ENCODE results near the gene COX7A2L.
"Not testable (repeated sequence)": the region's sequence is repeated elsewhere in the genome, so short reads cannot be mapped to it uniquely, and the experiment has no call there.

Gene COX7A2L

GRCh38 chr2:42367835-42368234, 6.8 kb upstream of the COX7A2L start:
- peak; percentile 30 for DNase-seq (ENCODE audit: low spot score)

GRCh38 chr2:42366411-42366810, 5.4 kb upstream of the COX7A2L start:
- DNase-seq (ENCODE audit: low spot score), result no peak

- DNase-seq (ENCODE audit: low spot score), result no peak
Measured at GRCh38 chr2:42364658-42365057, 3.6 kb upstream of the COX7A2L start.

- no peak for DNase-seq (ENCODE audit: low spot score)
Measured at GRCh38 chr2:42363413-42363812, 2.4 kb upstream of the COX7A2L start.

GRCh38 chr2:42361728-42362283, 789 bp upstream of the COX7A2L start:
- no peak for DNase-seq (ENCODE audit: low spot score)

GRCh38 chr2:42360493-42360889, 526 bp downstream of the COX7A2L start:
- DNase-seq (ENCODE audit: low spot score), result no peak

- peak; percentile 29 for DNase-seq (ENCODE audit: low spot score)
Measured at GRCh38 chr2:42359965-42360483, 993 bp downstream of the COX7A2L start.

- no peak for DNase-seq (ENCODE audit: low spot score)
Measured at GRCh38 chr2:42359304-42359964, 1.6 kb downstream of the COX7A2L start.

- no peak for DNase-seq (ENCODE audit: low spot score)
Measured at GRCh38 chr2:42353792-42354429, 7.1 kb downstream of the COX7A2L start.

GRCh38 chr2:42351864-42352263, 9.2 kb downstream of the COX7A2L start:
- DNase-seq (ENCODE audit: low spot score), result no peak

GRCh38 chr2:42350434-42351063, 10.5 kb downstream of the COX7A2L start:
- no peak for DNase-seq (ENCODE audit: low spot score)

GRCh38 chr2:42348113-42348805, 12.8 kb downstream of the COX7A2L start:
- DNase-seq (ENCODE audit: low spot score), result no peak

GRCh38 chr2:42347518-42347917, 13.5 kb downstream of the COX7A2L start:
- not testable (repeated sequence) for DNase-seq (ENCODE audit: low spot score)

GRCh38 chr2:42346856-42347255, 14.2 kb downstream of the COX7A2L start:
- DNase-seq (ENCODE audit: low spot score), result not testable (repeated sequence)

- no peak for DNase-seq (ENCODE audit: low spot score)
Measured at GRCh38 chr2:42345986-42346385, 15.0 kb downstream of the COX7A2L start.

- DNase-seq (ENCODE audit: low spot score), result no peak
Measured at GRCh38 chr2:42342795-42343241, 18.2 kb downstream of the COX7A2L start.

- DNase-seq (ENCODE audit: low spot score), result peak; percentile 92
Measured at GRCh38 chr2:42342061-42342794, 18.8 kb downstream of the COX7A2L start.

- no peak for DNase-seq (ENCODE audit: low spot score)
Measured at GRCh38 chr2:42340938-42341636, 19.9 kb downstream of the COX7A2L start.

- no peak for DNase-seq (ENCODE audit: low spot score)
Measured at GRCh38 chr2:42340045-42340937, 20.7 kb downstream of the COX7A2L start.
